Epithelial cell of proximal tubule (primary cell): ENCODE measurements around the gene SLC36A4. TPM values are rescaled to one million over a fixed set of nuclear protein-coding genes. Genes with fewer than 3 reads are reported as not detected.
"Not testable (repeated sequence)": the region's sequence is repeated elsewhere in the genome, so short reads cannot be mapped to it uniquely, and the experiment has no call there.

Experiments used
- DNase-seq: peaks from one replicate; pipeline ENCODE4 v3.0.0-alpha.2; 2011; ENCODE audit warnings: low read depth
- H3K4me3 ChIP-seq: 2 replicates; pipeline ENCODE4 v1.5.1; 2011; ENCODE audit warnings: low read depth, mild to moderate bottlenecking, low read length
- total RNA-seq: library from RNA; depleted of rRNA; stranded (reverse); fragments of >200 nt; gene quantifications from 2 replicates; pipeline ENCODE4 v1.2.3, GENCODE V29; 2015
- TF ChIP-seq, protein P1 (sequence below): conservative IDR thresholded peaks from 2 replicates; pipeline ENCODE4 v1.5.1; 2012; ENCODE audit warnings: low read depth, mild to moderate bottlenecking, low read length

SLC36A4 gene
- 5.8 and 8.2 TPM in 2 replicates for total RNA-seq

DNA sequence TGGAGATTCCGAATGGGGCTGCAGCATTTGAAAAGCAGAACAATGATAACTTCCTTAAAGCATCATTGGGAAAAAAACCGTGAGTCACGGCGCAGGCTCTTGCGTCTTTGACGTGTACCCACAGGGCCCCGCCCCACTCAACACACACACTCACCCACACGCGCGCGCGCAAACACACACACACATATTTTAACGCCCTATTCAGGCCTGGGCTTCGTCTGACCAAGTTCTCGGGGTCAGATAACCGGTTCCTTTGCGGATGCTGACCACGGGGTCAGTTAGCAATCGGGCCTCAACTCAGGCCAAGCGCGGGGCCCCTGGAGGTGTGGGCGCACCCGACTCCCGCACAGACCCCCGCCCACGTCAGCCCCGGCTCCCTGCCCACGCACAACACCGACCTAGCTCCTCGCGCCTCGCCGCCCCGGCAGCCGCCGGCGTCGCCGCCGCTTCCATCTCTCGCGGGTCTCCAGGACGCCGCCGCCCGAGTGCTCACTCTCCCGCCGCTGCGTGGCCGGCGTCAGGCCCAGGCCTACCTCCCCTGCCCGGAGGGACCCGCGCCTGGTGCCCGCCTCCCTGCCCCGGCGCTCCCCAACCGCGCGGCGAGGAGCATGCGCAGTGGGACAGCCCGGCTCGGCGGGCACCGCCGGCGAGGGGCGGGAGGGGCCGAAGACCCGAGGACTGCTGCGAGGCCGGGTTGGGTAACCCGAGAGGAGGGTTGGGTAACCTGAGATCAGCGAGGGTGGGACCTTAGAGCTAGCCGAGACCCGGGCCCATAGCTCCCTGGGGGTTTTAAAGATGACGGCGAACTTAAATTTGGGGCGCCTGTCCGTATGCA lies at the start of gene SLC36A4:
Gene SLC36A4, minus strand, starts transcription at position 612 of the 835 bp plus-strand sequence. Its CDS starts 159 bp downstream, at position 453.
- peak within 1 kb of the TSS; percentile 75 for H3K4me3 ChIP-seq
- DNase-seq: peak; percentile 70
- TF ChIP-seq, protein P1, sequence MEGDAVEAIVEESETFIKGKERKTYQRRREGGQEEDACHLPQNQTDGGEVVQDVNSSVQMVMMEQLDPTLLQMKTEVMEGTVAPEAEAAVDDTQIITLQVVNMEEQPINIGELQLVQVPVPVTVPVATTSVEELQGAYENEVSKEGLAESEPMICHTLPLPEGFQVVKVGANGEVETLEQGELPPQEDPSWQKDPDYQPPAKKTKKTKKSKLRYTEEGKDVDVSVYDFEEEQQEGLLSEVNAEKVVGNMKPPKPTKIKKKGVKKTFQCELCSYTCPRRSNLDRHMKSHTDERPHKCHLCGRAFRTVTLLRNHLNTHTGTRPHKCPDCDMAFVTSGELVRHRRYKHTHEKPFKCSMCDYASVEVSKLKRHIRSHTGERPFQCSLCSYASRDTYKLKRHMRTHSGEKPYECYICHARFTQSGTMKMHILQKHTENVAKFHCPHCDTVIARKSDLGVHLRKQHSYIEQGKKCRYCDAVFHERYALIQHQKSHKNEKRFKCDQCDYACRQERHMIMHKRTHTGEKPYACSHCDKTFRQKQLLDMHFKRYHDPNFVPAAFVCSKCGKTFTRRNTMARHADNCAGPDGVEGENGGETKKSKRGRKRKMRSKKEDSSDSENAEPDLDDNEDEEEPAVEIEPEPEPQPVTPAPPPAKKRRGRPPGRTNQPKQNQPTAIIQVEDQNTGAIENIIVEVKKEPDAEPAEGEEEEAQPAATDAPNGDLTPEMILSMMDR: no peak

DNA sequence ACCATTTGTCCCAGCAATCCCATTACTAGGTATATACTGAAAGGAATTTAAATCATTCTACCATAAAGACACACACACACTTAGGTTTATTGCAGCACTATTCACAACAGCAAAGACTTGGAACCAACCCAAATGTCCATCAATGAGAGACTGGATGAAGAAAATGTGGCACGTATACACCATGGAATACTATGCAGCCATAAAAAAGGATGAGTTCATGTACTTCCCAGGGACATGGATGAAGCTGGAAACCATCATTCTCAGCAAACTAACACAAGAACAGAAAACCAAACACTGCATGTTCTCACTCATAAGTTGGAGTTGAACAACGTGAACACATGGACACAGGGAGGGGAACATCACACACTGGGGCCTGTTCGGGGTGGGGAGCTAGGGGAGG lies 49.0 kb upstream of the SLC36A4 start:
- not testable (repeated sequence) for H3K4me3 ChIP-seq, DNase-seq

DNA sequence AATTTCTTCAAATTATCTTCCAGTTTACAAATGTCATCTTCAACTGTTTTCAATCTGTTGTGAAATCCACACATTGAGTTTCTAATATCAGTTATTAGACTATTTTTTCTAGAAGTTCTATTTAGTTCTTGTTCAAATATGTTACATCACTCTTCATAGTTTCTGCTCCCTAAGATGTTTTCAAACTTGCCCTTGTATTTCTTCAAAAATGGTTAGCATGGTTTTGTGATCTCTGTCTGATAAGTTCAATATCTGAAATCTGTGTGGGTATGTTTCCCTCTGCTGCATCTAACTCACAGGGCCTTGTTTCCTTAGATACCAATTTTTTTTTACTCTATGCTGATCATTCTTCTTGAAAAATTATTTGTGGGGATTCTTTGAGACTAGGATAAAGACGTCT lies 46.2 kb upstream of the SLC36A4 start:
- no peak overlapping the region for H3K4me3 ChIP-seq
- TF ChIP-seq, protein P1: no peak
- no peak for DNase-seq

DNA sequence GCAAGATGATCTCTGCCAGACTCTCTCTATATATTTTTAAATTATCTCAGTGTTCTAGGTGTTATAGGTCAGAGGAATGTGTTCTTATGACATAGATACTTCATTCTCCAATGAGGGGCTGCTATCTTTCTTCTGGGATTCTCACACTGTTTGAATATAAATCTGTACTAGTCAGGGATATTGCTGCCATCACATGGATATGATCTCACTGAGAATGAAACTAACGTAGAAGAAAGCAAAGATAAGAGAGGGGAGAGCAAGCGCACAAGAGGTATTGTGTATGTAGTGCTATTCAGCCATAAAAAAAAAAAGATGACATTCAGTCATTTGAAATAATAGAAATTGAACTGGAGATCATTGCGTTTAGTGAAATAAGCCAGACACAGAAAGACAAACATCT lies 42.2 kb upstream of the SLC36A4 start:
- H3K4me3 ChIP-seq: no peak overlapping the region
- TF ChIP-seq, protein P1: no peak
- no peak for DNase-seq

DNA sequence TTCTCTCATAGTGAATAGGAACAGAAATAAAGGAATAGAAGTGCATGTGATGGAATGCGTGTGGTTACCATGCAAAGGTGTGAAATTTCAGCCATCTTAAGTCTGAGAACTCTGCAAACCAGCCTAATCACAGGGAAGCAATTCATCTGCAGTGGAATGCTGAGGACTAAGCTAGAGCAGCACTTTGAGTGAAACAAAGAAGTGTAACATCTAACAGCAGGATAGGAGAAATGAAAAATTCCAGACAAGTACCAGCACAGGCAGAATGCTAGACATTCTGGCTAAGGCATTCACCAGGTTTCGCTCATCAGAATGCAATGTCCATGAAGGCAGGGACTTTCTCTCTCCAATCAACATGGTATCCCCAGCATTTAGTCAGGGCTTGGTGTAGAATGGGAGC lies 41.2 kb upstream of the SLC36A4 start:
- H3K4me3 ChIP-seq: no peak overlapping the region
- TF ChIP-seq, protein P1: no peak
- DNase-seq: no peak

DNA sequence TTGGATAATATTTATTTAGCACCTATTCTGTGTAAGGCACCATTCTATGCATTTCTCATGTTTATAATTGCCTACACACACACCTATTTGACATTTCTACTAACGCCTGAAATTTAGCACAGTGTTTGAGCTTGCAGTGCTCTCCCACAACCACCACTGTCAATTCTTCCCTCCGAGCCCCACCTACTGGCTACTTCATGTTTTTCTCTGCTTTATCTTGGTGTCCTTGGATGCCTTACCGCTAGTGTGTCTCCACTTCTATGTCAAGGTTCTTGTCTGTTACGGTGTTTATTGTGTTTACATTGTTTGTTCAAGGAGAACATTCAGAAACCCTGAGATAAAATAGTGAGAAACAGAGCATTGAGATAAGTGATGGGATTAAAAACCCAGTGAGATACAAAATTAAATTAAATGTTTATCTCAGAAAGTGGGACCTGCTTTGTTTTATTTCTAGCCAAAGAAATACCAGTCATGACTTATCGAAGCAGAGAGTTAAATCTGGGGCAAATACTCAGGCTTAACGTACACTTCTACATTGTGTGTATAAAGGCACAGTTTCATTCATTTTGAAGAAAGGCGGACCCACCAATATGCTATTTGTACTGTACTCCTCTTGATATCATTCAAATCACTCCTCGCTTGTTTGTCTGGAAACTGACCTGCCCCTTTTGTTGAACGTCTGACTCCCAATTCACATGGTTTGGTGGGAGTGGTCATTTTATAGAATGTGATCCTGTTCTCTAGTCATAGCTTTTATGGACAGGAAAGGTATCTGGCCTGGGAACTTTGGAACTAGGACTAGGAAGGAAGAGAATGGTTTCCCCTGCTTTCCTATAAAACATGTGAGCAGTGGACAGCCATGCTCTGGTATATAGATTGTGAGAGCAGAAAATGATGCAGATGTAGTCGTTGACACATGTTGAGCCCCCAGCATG lies 39.2 kb upstream of the SLC36A4 start:
- no peak for DNase-seq
- H3K4me3 ChIP-seq: no peak overlapping the region
- TF ChIP-seq, protein P1: peak; percentile 67

DNA sequence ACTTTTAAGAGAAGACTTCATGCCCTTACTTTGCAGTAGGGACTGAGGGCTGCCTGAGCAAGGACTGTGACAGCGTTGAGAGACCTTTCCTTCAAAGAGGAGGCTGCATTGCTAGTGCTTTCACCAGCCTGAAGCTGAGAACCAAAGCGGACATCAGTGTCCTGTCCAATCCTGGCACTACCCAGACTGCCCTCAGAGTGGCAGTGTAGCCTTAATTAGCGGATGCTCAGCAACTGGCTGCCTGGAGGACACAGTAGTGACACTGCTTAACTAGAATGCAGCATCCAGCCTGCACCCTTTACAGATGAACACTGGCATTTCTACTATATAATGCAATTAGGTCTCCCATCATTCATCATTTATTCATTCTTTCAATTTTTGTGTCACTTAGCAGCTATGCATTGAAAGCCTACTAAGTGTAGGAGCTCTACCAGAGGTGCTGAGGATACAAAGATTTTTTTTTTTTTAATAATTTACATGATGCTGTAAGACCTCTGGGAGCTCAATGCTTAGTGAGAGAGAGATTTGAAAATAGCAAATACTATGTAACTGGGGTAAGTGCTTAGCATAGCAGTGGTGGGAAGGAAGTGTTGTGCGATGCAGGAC lies 36.9 kb upstream of the SLC36A4 start:
- TF ChIP-seq, protein P1: peak; percentile 98
- DNase-seq: no peak
- H3K4me3 ChIP-seq: no peak overlapping the region
